Uterus (tissue), 4 donors: ENCODE measurements around the gene ANKRD12. TPM values are rescaled to one million over a fixed set of nuclear protein-coding genes. Genes with fewer than 3 reads are reported as not detected.

Source experiments
- DNase-seq, 2 donors: peaks; one replicate each; pipeline ENCODE4 v3.0.0-alpha.2; 2019 to 2020
- H3K27ac ChIP-seq, 2 donors: fragments of 200-600 bp; sonication (generic); 1 replicate in 1 of 2; 2 replicates in 1 of 2; pipeline ENCODE4 v1.5.1; 2016 to 2018
- H3K27me3 ChIP-seq, 2 donors: fragments of 200-600 bp; sonication (generic); one replicate each; pipeline ENCODE4 v1.5.1; 2018 to 2019; ENCODE audit warnings: control low read depth in 1 of 2
- H3K36me3 ChIP-seq, 2 donors: fragments of 200-600 bp; sonication (generic); one replicate each; pipeline ENCODE4 v1.5.1; 2019; ENCODE audit warnings: control low read depth in 1 of 2
- H3K4me1 ChIP-seq, 2 donors: fragments of 200-600 bp; sonication (generic); one replicate each; pipeline ENCODE4 v1.5.1; 2018 to 2019; ENCODE audit warnings: control low read depth in 1 of 2
- H3K4me3 ChIP-seq, 2 donors: fragments of 200-600 bp; sonication (generic); 1 replicate in 1 of 2; 2 replicates in 1 of 2; pipeline ENCODE4 v1.5.1; 2018 to 2019; ENCODE audit warnings: mild to moderate bottlenecking in 1 of 2
- H3K9me3 ChIP-seq, 2 donors: fragments of 200-600 bp; sonication (generic); one replicate each; pipeline ENCODE4 v1.5.1; 2019; ENCODE audit warnings: control low read depth in 1 of 2
- POLR2A ChIP-seq, 2 donors: fragments of 450-650 bp; IDR thresholded peaks; one replicate each; pipeline ENCODE4 v1.6.1; 2016; ENCODE audit warnings: antibody characterized with exemption in 2 of 2, mild to moderate bottlenecking in 1 of 2, moderate library complexity in 1 of 2
- intact Hi-C: fragments of 100-400 bp; cut with DNase I; formaldehyde crosslinking; loops from one replicate; pipeline ENCODE4 v1.15.1; 2023; ENCODE audit warnings: low total_unique reads
- total RNA-seq, 4 donors: library from RNA; depleted of rRNA in 3 of 4; stranded (reverse); fragments of >200 nt in 3 of 4; gene quantifications; one replicate each; pipeline versions ENCODE4 v1.1.0 to v1.2.4, GENCODE V29; 2014 to 2023
- TF ChIP-seq, protein P1 (sequence below), 4 experiments: fragments of 200-600 bp in 2 of 4; fragments of 450-650 bp in 2 of 4; sonication (generic) in 2 of 4; IDR thresholded peaks; one replicate each; pipeline ENCODE4 v1.5.1; 2016 to 2019; ENCODE audit warnings: antibody characterized with exemption in 4 of 4, mild to moderate bottlenecking in 2 of 4, moderate library complexity in 1 of 4
- donor health status: DM: yes; HTN: yes; CAD: no.

The ANKRD12 gene
- total RNA-seq, 4 donors from 2014 or later, result 29.1 to 122 (median 43.6) TPM

DNA sequence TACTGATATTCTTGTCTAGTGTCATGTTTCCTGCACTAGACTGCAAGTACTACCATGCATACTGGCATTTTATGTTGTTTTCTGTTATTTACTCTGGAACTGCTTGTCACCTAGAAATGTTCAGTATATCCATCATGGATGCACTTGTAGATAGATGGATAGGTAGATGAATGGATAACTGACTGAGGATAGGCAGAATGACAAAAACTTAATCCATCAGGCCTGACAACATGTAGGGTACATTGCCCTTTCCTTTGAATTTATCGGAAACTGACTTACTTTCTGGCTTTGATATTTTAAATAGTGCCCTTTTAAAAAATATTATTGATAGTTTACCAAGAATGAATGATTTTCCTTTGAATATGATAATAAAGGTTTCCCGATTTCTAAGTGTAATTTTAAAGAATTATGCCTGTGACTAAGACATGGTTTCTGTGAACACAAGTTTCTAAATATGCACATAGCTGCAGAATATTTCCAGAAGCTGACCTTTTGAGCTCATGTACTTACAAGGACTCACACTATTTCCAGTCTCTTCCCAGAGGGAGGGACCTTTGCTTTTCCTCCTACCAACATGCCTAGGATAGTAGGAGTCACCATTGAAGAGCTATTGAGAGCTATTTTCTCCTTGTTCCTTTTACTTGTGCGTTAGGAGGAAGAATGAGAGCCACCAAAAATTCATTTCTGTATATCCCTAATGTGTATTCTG lies 81.3 kb downstream of the ANKRD12 start:
- no peaks in the 10 kb centered on the region for H3K36me3 ChIP-seq
- H3K4me3 ChIP-seq, result no peak overlapping the region
- DNase-seq, result no peak
- no peaks in the 10 kb centered on the region for H3K4me1 ChIP-seq
- no peak overlapping the region for H3K27ac ChIP-seq
- TF ChIP-seq, protein P1, sequence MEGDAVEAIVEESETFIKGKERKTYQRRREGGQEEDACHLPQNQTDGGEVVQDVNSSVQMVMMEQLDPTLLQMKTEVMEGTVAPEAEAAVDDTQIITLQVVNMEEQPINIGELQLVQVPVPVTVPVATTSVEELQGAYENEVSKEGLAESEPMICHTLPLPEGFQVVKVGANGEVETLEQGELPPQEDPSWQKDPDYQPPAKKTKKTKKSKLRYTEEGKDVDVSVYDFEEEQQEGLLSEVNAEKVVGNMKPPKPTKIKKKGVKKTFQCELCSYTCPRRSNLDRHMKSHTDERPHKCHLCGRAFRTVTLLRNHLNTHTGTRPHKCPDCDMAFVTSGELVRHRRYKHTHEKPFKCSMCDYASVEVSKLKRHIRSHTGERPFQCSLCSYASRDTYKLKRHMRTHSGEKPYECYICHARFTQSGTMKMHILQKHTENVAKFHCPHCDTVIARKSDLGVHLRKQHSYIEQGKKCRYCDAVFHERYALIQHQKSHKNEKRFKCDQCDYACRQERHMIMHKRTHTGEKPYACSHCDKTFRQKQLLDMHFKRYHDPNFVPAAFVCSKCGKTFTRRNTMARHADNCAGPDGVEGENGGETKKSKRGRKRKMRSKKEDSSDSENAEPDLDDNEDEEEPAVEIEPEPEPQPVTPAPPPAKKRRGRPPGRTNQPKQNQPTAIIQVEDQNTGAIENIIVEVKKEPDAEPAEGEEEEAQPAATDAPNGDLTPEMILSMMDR (IDR thresholded peaks at IDR 0.05), result no peak
- no peak for TF ChIP-seq POLR2A (IDR thresholded peaks at IDR 0.05)
- no peaks in the 10 kb centered on the region for H3K9me3 ChIP-seq
- intact Hi-C loops, result no loop called here
- H3K27me3 ChIP-seq, result no peaks in the 10 kb centered on the region

DNA sequence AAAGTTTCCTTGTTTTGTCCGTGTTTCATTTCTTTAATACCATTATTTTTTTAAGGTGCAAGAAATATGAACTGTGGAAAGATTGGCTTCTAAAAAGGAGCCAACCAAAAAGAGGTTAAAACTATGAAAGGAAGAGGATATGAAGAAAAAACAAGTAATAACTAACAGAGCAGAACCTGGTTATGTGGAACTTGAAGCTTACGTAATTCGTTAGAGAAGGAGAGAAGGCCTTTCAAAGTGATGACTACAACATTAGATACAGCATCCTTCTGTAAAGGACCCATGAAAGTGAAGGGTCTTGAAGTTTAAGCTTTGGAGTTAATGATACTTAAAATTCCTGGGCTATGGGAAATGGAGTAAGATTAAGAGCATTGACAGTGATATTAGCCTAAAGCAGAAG lies 84.5 kb downstream of the ANKRD12 start:
- Histone ChIP-seq H3K27me3 (no peaks in the 10 kb centered on the region), H3K4me3 (no peak overlapping the region), H3K27ac (no peak overlapping the region), H3K9me3 (no peaks in the 10 kb centered on the region), H3K4me1 (no peaks in the 10 kb centered on the region), H3K36me3 (no peaks in the 10 kb centered on the region)
- TF ChIP-seq POLR2A (IDR thresholded peaks at IDR 0.05), result no peak
- TF ChIP-seq, protein P1 (IDR thresholded peaks at IDR 0.05), result no peak
- DNase-seq, result no peak
- intact Hi-C loops, result no loop called here

DNA sequence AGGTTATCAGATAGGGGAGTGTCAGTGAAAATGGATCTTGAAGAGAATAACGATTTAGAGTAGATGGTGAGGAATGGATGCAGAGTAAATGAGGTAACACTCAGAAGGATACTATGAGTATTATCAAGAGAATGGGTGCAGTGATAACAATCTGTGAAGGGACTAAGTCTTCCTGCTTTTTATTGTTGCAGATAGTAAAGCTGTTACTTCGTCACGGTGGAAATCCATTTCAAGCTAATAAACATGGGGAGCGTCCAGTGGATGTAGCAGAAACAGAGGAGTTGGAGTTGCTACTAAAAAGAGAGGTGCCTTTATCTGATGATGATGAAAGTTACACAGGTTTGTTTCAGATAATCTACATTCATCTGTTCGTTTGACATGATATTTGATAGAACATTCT lies 85.1 kb downstream of the ANKRD12 start:
- Histone ChIP-seq H3K27me3 (no peaks in the 10 kb centered on the region), H3K4me3 (no peak overlapping the region), H3K36me3 (no peaks in the 10 kb centered on the region), H3K9me3 (no peaks in the 10 kb centered on the region), H3K4me1 (no peaks in the 10 kb centered on the region), H3K27ac (no peak overlapping the region)
- intact Hi-C loops, result no loop called here
- no peak for TF ChIP-seq POLR2A (IDR thresholded peaks at IDR 0.05)
- DNase-seq, result no peak

DNA sequence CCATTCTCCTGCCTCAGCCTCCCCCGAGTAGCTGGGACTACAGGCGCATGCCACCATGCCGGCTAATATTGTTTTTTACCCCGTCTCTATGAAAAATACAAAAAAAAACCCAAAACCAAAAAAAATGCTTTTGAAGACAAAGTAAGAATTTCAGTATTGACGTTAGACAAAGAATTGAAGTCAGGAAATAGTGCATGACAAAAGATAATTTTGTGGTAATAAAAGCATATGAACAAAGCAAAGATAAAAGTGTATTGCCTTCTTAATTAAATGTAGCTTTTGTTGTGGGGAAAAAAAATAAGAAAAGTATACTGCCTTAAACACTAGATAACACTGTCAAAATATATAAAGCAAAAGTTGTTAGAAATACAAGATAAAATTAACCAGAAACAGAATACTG lies 86.8 kb downstream of the ANKRD12 start:
- TF ChIP-seq POLR2A (IDR thresholded peaks at IDR 0.05), result no peak
- TF ChIP-seq, protein P1 (IDR thresholded peaks at IDR 0.05), result no peak
- no peak overlapping the region for H3K4me3 ChIP-seq
- H3K9me3 ChIP-seq, result no peaks in the 10 kb centered on the region
- no peak for DNase-seq
- no peaks in the 10 kb centered on the region for H3K4me1 ChIP-seq
- intact Hi-C loops, result no loop called here
- no peaks in the 10 kb centered on the region for H3K36me3 ChIP-seq
- H3K27ac ChIP-seq, result no peak overlapping the region
- no peaks in the 10 kb centered on the region for H3K27me3 ChIP-seq

DNA sequence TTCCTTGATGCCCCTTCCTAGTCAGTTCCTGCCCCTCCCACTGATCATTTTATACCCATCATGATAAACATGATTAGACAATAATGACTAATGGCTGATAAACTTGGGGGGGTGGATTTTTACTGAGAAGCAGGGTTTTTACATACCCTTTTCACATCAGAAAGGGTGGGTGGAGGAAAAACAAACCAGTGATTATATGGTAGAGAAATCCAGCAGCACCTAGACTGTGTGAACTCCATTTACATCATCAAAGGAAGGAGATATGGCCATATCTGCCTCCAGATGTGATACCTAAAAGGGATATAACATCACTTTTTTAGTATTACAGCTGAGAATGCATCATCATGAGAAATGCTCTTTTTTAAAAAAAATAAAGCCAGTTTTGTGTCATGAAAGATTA lies 89.9 kb downstream of the ANKRD12 start:
- no peak for DNase-seq
- no peak overlapping the region for H3K4me3 ChIP-seq
- no peaks in the 10 kb centered on the region for H3K36me3 ChIP-seq
- TF ChIP-seq, protein P1 (IDR thresholded peaks at IDR 0.05), result no peak
- TF ChIP-seq POLR2A (IDR thresholded peaks at IDR 0.05), result no peak
- intact Hi-C loops, result no loop called here
- H3K27ac ChIP-seq, result no peak overlapping the region
- H3K4me1 ChIP-seq, result no peaks in the 10 kb centered on the region
- no peaks in the 10 kb centered on the region for H3K27me3 ChIP-seq
- peaks cover 0 to 3% of the 10 kb centered on the region in 2 donors for H3K9me3 ChIP-seq
